Activated CD4-positive, alpha-beta memory T cell treated with anti-CD3 and anti-CD28 coated beads for 36 hours (primary cell): ENCODE data around the gene ADGRE1. TPM values are rescaled to one million over a fixed set of nuclear protein-coding genes. Genes with fewer than 3 reads are reported as not detected.

Experiments used
- total RNA-seq, 2 experiments: library from RNA; stranded (reverse); gene quantifications; one replicate each; pipeline ENCODE4 v1.2.3, GENCODE V29; 2021

ADGRE1 gene
- total RNA-seq, 2 experiments from 2014 or later = 6.6 to 6.8 TPM

Other genes with a start within 250 kb of the ADGRE1 start
- gene TNFSF14, start 217.4 kb upstream of the ADGRE1 start, total RNA-seq = 10 to 100 TPM; 36.5 to 38.6 TPM
- gene C3, start 166.9 kb upstream of the ADGRE1 start, total RNA-seq = 1 to 10 TPM; 1.2 to 2.4 TPM
- gene GPR108, start 150.0 kb upstream of the ADGRE1 start, total RNA-seq = 10 to 100 TPM; 72.1 to 75.4 TPM
- 10 to 100 TPM; 55.9 to 56.2 TPM for gene TRIP10, start 147.9 kb upstream of the ADGRE1 start, total RNA-seq
- 10 to 100 TPM; 17.1 to 18.2 TPM for gene SH2D3A, start 120.1 kb upstream of the ADGRE1 start, total RNA-seq
- 10 to 100 TPM; 77.9 to 84.5 TPM for gene VAV1, start 114.9 kb upstream of the ADGRE1 start, total RNA-seq
- not detected for gene MBD3L2B, start 133.9 kb downstream of the ADGRE1 start, total RNA-seq
- gene MBD3L5, start 143.0 kb downstream of the ADGRE1 start, total RNA-seq = not detected
- not detected for gene MBD3L4, start 152.6 kb downstream of the ADGRE1 start, total RNA-seq
- gene MBD3L2, start 161.7 kb downstream of the ADGRE1 start, total RNA-seq = not detected
- not detected for gene MBD3L3, start 171.1 kb downstream of the ADGRE1 start, total RNA-seq
- gene ZNF557, start 182.1 kb downstream of the ADGRE1 start, total RNA-seq = 1 to 10 TPM; 7.6 to 8.0 TPM